Bronchial epithelial cell (primary cell): ENCODE measurements around the gene GK. TPM values are rescaled to one million over a fixed set of nuclear protein-coding genes. Genes with fewer than 3 reads are reported as not detected.

Experiments
- DNase-seq: peaks from one replicate; pipeline ENCODE4 v3.0.0-alpha.2; 2010; ENCODE audit warnings: low read depth
- FAIRE-seq: peaks from 2 replicates; lab custom pipeline; 2011; peaks lifted over from hg19 to GRCh38; lab: Jason Lieb, UNC
- H3K27me3 ChIP-seq: 2 replicates; pipeline ENCODE4 v1.5.1; 2011; ENCODE audit warnings: low read length; ENCODE audit not compliant: control insufficient read depth, insufficient read depth
- H3K36me3 ChIP-seq: 2 replicates; pipeline ENCODE4 v1.5.1; 2011; ENCODE audit warnings: low read length; ENCODE audit not compliant: control insufficient read depth, insufficient read depth
- H3K4me3 ChIP-seq: 2 replicates; pipeline ENCODE4 v1.5.1; 2011; ENCODE audit warnings: mild to moderate bottlenecking, low read depth, low read length, control low read depth
- total RNA-seq: library from RNA; depleted of rRNA; stranded (reverse); fragments of >200 nt; gene quantifications from 2 replicates; pipeline ENCODE4 v1.2.1, GENCODE V29; 2014
- TF ChIP-seq, protein P1 (sequence below): IDR thresholded peaks from 2 replicates; pipeline ENCODE4 v1.5.1; 2011; ENCODE audit warnings: mild to moderate bottlenecking, moderate library complexity, low read length, control low read depth, inconsistent platforms; ENCODE audit not compliant: insufficient read depth, severe bottlenecking

GK gene
- 30.5 and 38.7 TPM in 2 replicates for total RNA-seq

DNA sequence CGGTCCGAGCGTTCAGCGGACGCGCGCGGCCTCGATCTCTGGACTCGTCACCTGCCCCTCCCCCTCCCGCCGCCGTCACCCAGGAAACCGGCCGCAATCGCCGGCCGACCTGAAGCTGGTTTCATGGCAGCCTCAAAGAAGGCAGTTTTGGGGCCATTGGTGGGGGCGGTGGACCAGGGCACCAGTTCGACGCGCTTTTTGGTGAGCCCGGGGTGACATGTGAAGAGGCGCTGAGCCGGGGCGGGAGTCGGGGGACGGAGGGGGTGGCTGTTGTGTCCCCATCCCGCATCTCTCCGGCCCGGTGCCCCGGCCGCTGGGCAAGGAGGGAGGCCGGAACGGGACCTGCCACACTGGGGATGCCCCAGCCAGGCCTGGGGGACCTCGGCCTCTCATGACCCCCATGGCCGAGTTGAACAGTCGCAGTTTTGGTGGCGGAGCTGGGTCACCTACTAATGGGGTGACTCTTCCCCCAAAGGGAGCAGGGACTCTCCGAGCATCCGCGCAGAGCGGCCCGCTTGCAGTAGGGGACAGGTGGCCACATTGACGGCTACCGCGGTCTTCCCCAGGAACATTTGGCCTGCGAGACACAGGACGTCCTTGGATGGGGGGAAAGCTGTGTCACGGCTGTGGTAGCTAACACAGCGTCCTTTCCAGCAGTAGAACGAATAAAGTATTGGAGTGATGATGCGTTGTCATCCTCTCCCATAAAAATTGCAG, at the start of gene GK:
Gene GK (plus strand): TSS at position 9 of the 717 bp plus-strand sequence. CDS start 115 bp downstream, at position 124.
- TF ChIP-seq, protein P1, sequence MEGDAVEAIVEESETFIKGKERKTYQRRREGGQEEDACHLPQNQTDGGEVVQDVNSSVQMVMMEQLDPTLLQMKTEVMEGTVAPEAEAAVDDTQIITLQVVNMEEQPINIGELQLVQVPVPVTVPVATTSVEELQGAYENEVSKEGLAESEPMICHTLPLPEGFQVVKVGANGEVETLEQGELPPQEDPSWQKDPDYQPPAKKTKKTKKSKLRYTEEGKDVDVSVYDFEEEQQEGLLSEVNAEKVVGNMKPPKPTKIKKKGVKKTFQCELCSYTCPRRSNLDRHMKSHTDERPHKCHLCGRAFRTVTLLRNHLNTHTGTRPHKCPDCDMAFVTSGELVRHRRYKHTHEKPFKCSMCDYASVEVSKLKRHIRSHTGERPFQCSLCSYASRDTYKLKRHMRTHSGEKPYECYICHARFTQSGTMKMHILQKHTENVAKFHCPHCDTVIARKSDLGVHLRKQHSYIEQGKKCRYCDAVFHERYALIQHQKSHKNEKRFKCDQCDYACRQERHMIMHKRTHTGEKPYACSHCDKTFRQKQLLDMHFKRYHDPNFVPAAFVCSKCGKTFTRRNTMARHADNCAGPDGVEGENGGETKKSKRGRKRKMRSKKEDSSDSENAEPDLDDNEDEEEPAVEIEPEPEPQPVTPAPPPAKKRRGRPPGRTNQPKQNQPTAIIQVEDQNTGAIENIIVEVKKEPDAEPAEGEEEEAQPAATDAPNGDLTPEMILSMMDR = no peak

DNA sequence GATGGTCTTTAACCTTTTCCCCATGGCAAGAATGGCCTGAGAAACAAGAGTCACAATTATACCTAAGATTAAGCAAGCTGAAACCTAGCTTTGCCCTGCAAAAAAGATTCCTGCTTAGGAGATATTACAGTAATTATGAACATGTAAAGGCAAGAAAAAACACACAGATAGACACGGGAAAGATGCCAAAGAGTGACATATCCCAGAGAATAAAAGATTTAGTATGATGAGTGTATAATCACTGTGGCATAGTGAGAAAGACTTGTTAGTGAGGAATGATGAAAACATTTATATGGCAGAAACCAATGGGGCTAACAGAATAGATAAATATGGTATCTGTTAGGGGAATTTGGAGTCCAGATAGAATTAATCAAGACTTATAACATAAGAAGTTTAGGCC, 46.1 kb upstream of the GK start:
- FAIRE-seq = no peak
- DNase-seq = peak; percentile 88
- H3K36me3 ChIP-seq = no peaks in the 10 kb centered on the region
- TF ChIP-seq, protein P1 = no peak
- no peak overlapping the region for H3K4me3 ChIP-seq
- H3K27me3 ChIP-seq = no peaks in the 10 kb centered on the region

More for the DNA sequence above, at the start of gene GK:
- no peaks in the 10 kb centered on the region for H3K36me3 ChIP-seq
- H3K4me3 ChIP-seq = peak within 1 kb of the TSS; percentile 58
- no peaks in the 10 kb centered on the region for H3K27me3 ChIP-seq
- no peak for FAIRE-seq
- no peak for DNase-seq

DNA sequence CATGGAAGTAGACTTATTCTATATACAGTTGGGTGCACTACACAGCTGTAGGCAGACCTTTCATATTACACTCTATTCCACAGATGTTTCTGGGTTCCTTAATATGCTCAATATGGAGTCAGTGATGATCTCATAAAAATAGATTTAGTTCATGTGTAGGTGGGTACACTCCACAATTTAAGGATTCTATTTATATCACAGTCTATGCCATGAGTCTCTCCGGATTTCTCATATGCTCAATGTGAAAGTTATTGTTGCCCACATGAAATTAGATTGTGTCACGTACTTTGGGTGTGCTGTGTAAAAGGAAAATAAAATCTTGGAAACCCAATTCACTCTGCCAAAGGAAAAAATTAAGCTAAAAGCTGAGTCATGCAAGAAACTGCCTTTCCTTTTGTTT, 43.2 kb upstream of the GK start:
- DNase-seq (peak; percentile 16), FAIRE-seq (no peak)
- TF ChIP-seq, protein P1 = no peak
- Histone ChIP-seq H3K4me3 (no peak overlapping the region), H3K36me3 (no peaks in the 10 kb centered on the region), H3K27me3 (no peaks in the 10 kb centered on the region)

DNA sequence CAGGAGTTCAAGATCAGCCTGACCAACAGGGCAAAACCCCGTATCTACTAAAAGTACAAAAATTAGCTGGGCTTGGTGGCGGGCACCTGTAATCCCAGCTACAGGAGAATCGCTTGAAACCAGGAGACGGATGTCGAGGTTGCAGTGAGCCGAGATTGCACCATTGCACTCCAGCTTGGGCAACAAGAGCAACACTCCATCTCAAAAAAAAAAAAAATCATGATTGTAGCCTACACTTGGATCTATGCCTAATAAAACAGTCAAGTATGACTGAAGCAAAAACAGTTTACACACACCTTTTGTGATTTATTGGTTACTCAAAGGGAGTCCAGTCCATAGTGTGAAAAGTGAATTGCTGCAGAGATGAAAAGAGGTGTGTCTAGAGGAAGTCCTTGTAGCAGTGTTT, 41.0 kb upstream of the GK start:
- Histone ChIP-seq H3K27me3 (no peaks in the 10 kb centered on the region), H3K36me3 (no peaks in the 10 kb centered on the region), H3K4me3 (no peak overlapping the region)
- FAIRE-seq (no peak), DNase-seq (peak; percentile 80)
- TF ChIP-seq, protein P1 = no peak

DNA sequence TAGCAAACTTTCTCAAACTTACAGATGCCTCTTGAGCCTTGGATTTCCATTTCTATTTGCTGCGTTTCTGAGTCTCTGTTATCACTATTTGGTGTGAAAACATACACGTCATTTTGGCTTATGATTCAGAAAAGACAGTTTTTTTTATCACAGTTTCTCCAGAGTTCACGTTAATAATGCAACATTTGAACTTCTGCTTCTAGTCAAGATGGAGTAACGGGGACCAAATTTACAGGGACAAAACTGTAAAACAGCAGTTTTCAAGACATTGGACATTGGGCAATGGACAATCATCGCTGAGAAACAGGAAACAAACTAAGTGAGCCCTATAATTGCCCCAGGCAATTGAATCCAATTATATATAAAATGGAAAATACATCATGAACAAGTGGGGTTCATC, 39.5 kb upstream of the GK start:
- FAIRE-seq = no peak
- Histone ChIP-seq H3K4me3 (no peak overlapping the region), H3K27me3 (no peaks in the 10 kb centered on the region), H3K36me3 (no peaks in the 10 kb centered on the region)
- DNase-seq = no peak
- TF ChIP-seq, protein P1 = no peak
